Mucosa of stomach (tissue), 1 donor: ENCODE results near the gene YIPF3.
"Not testable (repeated sequence)": the region's sequence is repeated elsewhere in the genome, so short reads cannot be mapped to it uniquely, and the experiment has no call there.

Experiments used
- H3K27me3 ChIP-seq: one replicate; pipeline ENCODE4 v1.7.0; 2013; ENCODE audit warnings: mild to moderate bottlenecking, low read length; ENCODE audit not compliant: control insufficient read depth, insufficient read depth
- H3K36me3 ChIP-seq: one replicate; pipeline ENCODE4 v1.7.0; 2013; ENCODE audit warnings: low read length; ENCODE audit not compliant: control insufficient read depth, insufficient read depth
- H3K4me1 ChIP-seq: one replicate; pipeline ENCODE4 v1.7.0; 2013; ENCODE audit warnings: mild to moderate bottlenecking, low read length; ENCODE audit not compliant: control insufficient read depth, insufficient read depth
- H3K4me3 ChIP-seq: one replicate; pipeline ENCODE4 v1.7.0; 2013; ENCODE audit warnings: low read length
- H3K9ac ChIP-seq: one replicate; pipeline ENCODE4 v1.7.0; 2013; ENCODE audit warnings: mild to moderate bottlenecking, low read length, moderate library complexity
- H3K9me3 ChIP-seq: one replicate; pipeline ENCODE4 v1.7.0; 2013; ENCODE audit warnings: mild to moderate bottlenecking, low read length, moderate library complexity; ENCODE audit not compliant: control insufficient read depth
- donor health status: Pancreatic carcinoma.

The YIPF3 gene

DNA sequence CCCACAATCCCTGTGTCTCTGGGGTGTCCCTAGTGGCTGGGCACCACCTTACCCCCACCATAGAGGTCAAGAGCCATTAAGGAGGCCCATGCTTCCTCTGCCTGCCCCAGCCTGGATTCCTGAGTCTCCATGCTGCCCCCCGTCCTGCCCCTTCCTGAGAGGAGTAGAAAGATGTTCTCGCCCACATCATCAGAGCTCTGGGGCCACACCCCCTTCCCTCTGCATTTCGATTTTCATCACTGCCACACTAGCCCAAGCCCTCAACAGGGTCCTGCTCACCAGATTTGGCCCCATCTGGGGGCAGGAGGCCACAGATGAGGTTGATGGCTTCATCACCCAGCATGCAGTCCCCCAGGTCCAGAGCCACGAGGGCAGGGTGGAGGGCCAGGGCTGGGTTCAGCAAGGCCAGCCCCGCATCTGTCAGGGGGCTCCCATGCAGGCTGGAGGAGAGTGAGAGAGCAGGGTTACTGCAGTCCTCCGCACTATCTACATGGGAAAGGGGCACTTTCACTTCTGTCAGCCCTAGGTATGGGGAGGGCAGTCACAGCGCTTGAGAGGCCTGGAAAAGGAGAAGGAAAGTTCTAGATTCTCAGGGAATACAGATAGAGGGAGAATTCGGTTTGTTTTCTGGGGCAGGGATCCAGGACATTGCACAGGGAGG, 8.1 kb downstream of the YIPF3 start:
- Histone ChIP-seq H3K9ac (no peak overlapping the region), H3K27me3 (peaks cover 15% of the 10 kb centered on the region), H3K9me3 (no peaks in the 10 kb centered on the region), H3K4me3 (no peak overlapping the region), H3K4me1 (peaks cover 16% of the 10 kb centered on the region), H3K36me3 (peaks cover 14% of the 10 kb centered on the region)

GRCh38 chr6:43506667-43507471, 9.9 kb downstream of the YIPF3 start:
- Histone ChIP-seq H3K4me1 (peaks cover 16% of the 10 kb centered on the region), H3K9ac (no peak overlapping the region), H3K9me3 (no peaks in the 10 kb centered on the region), H3K27me3 (peaks cover 15% of the 10 kb centered on the region), H3K36me3 (peaks cover 19% of the 10 kb centered on the region), H3K4me3 (no peak overlapping the region)

DNA sequence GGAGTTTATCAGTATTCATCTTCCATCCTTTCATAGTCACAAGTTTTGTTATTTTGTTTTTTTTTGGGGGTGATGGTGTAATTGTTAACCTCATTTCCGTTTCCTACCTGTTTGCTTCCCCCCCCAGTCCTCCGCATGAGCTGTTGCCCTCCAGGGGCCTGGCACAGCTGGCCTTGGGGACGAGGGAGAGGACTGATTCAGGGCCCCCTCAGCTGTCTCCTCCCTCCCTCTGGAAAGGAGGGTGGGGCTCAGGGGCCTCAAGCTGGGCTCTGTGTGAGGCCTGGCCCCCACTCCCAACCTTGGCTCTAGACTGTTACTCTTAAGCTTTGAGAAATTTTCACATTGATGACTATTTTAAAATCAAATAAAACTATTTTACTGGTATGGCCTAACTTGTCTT, 10.6 kb downstream of the YIPF3 start:
- Histone ChIP-seq H3K9me3 (no peaks in the 10 kb centered on the region), H3K36me3 (peaks cover 15% of the 10 kb centered on the region), H3K9ac (no peak overlapping the region), H3K27me3 (peaks cover 15% of the 10 kb centered on the region), H3K4me3 (no peak overlapping the region), H3K4me1 (peaks cover 13% of the 10 kb centered on the region)

- H3K9ac ChIP-seq = no peak overlapping the region
- H3K4me1 ChIP-seq = peaks cover 8% of the 10 kb centered on the region
Observed at GRCh38 chr6:43505718-43506117, 11.0 kb downstream of the YIPF3 start.

DNA sequence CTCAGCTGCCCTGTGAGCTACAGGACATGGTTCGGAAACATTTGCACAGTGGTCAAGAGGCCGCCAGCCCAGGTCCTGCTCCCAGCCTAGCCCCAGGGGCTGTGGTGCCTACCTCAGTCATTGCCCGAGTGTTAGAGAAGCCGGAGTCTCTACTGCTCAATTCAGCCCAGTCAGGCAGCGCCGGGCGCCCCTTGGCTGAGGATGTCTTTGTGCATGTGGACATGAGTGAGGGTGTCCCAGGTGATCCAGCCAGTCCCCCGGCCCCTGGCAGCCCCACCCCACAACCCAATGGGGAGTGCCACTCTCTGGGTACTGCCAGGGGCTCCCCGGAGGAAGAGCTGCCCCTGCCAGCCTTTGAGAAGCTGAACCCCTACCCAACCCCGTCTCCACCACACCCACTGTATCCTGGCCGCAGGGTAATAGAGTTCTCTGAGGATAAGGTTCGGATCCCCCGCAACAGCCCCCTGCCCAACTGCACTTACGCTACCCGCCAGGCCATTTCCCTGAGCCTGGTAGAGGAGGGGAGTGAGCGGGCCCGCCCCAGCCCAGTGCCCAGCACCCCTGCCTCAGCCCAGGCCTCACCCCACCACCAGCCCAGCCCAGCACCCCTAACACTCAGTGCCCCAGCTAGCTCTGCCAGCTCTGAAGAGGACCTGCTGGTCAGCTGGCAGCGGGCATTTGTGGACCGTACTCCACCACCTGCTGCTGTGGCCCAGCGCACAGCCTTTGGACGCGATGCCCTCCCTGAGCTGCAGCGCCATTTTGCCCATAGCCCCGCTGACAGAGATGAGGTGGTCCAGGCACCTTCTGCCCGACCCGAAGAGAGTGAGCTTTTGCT, 11.8 kb downstream of the YIPF3 start:
- Histone ChIP-seq H3K36me3 (peaks cover 27% of the 10 kb centered on the region), H3K9ac (no peak overlapping the region), H3K9me3 (no peaks in the 10 kb centered on the region), H3K4me3 (no peak overlapping the region), H3K27me3 (peaks cover 15% of the 10 kb centered on the region), H3K4me1 (peaks cover 4% of the 10 kb centered on the region)

More at GRCh38 chr6:43505718-43506117, 11.0 kb downstream of the YIPF3 start:
- Histone ChIP-seq H3K36me3 (peaks cover 20% of the 10 kb centered on the region), H3K4me3 (no peak overlapping the region), H3K27me3 (peaks cover 15% of the 10 kb centered on the region), H3K9me3 (no peaks in the 10 kb centered on the region)

DNA sequence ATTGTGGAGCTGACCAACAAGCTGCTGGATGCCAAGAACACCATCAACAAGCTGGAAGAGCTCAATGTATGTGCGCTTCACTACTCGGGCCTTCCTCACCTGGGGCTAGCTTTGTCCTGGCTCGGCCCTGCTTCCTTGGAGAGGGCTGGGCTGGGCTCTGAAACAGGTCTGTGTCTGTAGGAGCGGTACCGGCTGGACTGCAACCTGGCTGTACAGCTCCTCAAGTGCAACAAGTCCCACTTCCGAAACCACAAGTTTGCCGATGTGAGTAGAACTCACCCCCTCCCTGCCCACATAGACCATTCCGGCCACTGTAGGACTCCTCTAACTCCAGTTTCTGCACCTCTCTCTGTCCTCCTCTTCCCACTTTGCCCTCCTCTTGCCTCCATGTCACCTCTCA, 13.3 kb downstream of the YIPF3 start:
- peaks cover 7% of the 10 kb centered on the region for H3K27me3 ChIP-seq
- H3K36me3 ChIP-seq = peaks cover 37% of the 10 kb centered on the region
- H3K4me1 ChIP-seq = no peaks in the 10 kb centered on the region
- no peak overlapping the region for H3K4me3 ChIP-seq
- no peaks in the 10 kb centered on the region for H3K9me3 ChIP-seq
- H3K9ac ChIP-seq = no peak overlapping the region

- Histone ChIP-seq H3K27me3 (no peaks in the 10 kb centered on the region), H3K9me3 (no peaks in the 10 kb centered on the region), H3K4me3 (no peak overlapping the region), H3K36me3 (peaks cover 42% of the 10 kb centered on the region), H3K9ac (no peak overlapping the region), H3K4me1 (no peaks in the 10 kb centered on the region)
Observed at GRCh38 chr6:43502666-43503065, 14.1 kb downstream of the YIPF3 start.

- Histone ChIP-seq H3K9me3 (no peaks in the 10 kb centered on the region), H3K9ac (no peak overlapping the region), H3K4me1 (peaks cover 6% of the 10 kb centered on the region), H3K4me3 (no peak overlapping the region), H3K36me3 (peaks cover 46% of the 10 kb centered on the region), H3K27me3 (no peaks in the 10 kb centered on the region)
Observed at GRCh38 chr6:43500921-43501320, 15.8 kb downstream of the YIPF3 start.

DNA sequence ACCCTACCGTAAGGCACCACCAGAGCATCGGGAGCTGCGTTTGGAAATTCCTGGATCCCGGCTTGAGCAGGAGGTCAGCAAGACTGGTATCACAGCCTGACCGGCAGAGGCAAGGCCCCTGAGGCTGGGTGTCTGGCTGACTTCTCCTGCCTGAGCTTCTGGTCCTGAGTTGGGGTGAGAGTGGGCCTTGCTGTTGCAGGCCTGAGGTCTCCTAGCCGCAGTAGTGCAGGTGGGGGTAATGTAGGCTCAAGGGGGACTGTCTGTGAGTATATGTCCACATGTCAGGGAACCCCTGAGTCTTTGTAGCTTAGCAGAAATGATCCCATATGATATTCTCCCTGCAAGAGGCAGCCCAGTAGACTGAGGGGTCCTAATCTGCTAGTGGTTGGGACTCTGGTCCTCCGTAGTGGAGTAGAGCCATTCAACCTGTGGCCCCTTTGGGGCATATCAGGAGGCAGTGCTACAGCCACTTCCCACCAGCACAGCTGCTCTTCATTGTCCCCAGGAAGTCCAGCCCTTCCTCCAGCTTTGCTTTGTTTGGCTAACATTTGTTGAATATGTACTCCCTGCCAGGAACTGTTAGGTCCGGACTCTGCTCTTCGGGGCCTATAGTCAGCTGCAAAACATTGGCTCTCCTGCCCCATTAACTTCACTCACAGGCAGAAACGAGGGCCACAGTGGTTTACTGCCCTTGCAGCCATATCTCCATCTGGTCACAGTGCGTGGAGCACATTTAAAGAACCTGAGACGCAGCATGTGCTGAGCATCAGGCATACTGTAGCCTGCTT, 17.5 kb downstream of the YIPF3 start:
- Histone ChIP-seq H3K36me3 (peaks cover 42% of the 10 kb centered on the region), H3K9ac (no peak overlapping the region), H3K4me1 (peaks cover 23% of the 10 kb centered on the region), H3K9me3 (no peaks in the 10 kb centered on the region), H3K27me3 (no peaks in the 10 kb centered on the region), H3K4me3 (no peak overlapping the region)

DNA sequence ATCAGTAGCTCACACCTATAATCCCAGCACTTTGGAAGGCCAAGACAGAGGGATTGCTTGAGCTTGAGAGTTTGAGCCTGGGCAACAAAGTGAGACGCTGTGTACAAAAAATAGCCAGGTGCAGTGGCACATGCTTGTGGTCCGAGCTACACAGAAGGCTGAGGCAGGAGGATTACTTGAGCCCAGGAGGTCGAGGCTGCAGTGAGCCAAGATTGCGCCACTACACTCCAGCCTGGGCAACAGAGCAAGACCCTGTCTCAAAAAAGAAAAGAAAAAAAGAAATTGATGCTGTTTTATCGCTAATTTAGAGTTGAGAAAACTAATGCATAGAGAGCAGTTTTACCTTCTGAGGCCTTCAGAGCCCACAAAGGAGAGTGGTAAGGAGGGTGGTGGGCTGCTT, 18.4 kb downstream of the YIPF3 start:
- H3K36me3 ChIP-seq = peaks cover 42% of the 10 kb centered on the region
- not testable (repeated sequence) for H3K9ac ChIP-seq, H3K4me3 ChIP-seq, H3K27me3 ChIP-seq, H3K9me3 ChIP-seq
- H3K4me1 ChIP-seq = peaks cover 32% of the 10 kb centered on the region

GRCh38 chr6:43497689-43498088, 19.0 kb downstream of the YIPF3 start:
- H3K36me3 ChIP-seq = peaks cover 40% of the 10 kb centered on the region
- no peaks in the 10 kb centered on the region for H3K27me3 ChIP-seq
- H3K4me1 ChIP-seq = peaks cover 38% of the 10 kb centered on the region
- no peak overlapping the region for H3K4me3 ChIP-seq
- H3K9ac ChIP-seq = no peak overlapping the region
- no peaks in the 10 kb centered on the region for H3K9me3 ChIP-seq
